HG03558 (cell line): ENCODE data around the gene MIDN.

ENCODE experiments used
- ATAC-seq: cut with Tn5 transposase; IDR thresholded peaks from one replicate; pipeline ENCODE4 v1.9.1; 2021; ENCODE audit warnings: moderate number of reproducible peaks; ENCODE audit not compliant: unreplicated experiment; ENCODE audit errors: extremely low read depth

Gene MIDN

DNA sequence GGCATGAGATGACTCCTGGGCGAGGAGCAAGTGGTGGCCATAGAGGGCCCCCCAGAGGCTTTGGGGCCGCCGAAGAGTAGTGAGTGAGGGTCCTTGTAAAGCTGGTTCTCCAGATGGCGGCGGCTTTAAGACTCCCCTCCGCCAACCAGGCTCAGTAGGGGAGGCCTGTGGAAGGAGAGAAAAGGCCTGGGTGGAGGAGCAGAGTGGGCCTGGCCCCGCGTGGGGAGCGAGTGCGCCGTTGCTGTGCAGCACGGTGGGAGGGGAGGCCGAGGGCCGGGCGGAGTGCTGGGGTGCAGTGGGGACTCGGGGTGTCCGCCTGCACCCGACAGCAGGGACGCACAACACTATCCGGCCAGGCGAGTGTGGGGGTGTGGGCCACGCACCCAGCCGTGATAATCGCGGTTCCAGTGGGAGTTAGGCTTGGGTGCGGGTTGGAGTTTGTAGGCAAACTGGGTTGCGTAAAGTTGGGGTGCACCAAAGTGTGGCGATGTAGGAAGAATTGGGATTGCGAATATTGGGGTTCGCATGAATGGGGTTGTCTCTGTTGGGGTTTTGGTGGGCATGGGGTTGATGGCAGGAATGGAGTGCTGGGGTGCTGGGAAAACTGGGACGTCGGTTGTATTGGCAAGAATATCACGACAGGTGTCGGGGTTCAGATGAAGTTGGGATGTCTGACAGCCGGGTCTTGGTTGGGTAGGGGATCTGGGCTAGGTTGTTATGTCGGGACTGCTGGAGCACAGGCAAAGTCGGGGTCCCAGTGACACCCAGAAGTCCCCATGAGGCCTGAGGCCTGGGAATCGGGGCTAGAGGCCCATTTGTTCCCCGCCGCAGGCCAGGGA is 20.1 kb downstream of the MIDN start:
- no peak for ATAC-seq

DNA sequence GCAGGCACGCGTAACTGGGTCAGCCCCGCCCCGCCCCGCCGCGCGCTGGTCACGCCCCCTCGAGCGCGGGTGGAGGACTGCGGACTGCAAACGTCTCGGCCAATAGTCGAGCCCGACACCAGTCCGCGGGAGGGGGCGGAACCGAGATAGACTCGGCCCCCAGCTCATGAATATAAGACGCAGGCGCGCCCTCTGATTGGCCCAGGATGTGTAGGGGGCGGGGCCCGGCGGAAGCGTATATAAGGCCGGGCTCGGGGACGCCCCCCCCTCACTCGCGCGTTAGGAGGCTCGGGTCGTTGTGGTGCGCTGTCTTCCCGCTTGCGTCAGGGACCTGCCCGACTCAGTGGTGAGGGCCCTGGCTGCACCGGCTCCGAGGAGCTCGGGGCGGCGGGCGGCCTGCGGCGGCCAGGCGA is 20.7 kb downstream of the MIDN start, which contains the start of gene CIRBP:
Gene CIRBP, plus strand, starts transcription at position 268 of the 413 bp plus-strand sequence. CDS start 1,602 bp downstream, outside the sequence.
- no peak for ATAC-seq

DNA sequence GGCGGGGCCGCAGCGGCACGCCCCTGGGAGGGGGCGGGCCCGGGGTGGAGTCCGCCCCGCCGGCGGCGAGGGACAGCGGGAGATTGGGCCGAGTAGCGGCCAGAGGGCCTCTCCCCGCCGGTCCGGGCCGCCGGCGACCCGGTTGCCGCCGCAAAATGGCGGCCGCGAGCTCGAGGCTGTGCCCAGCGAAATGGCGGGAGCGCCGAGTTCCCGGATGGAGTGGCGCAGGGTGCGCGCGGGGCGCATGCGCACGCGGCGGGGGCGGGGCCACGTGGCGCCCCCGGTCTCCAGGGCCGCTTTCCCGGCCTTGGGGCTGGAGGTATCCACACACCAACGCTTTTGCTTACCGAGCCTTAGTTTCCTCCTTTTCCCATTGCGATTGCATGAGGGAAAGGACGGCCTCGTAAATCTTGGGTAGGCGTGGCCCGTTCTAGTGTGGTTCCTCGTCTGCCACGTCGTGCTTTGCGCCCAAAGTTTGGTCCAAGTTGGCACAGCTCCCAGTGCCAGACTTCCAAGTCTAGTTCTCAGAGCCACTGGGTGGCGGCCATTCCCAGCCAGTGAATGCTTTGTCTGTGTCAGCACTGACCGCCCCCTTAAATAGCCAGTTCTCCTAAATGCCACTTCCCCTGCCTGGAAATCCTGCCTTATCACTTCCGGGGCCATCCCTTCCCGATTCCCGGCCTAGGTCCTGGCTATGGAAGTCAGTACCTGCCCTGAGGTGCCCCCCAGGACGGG is 21.3 kb downstream of the MIDN start:
- ATAC-seq, result no peak

DNA sequence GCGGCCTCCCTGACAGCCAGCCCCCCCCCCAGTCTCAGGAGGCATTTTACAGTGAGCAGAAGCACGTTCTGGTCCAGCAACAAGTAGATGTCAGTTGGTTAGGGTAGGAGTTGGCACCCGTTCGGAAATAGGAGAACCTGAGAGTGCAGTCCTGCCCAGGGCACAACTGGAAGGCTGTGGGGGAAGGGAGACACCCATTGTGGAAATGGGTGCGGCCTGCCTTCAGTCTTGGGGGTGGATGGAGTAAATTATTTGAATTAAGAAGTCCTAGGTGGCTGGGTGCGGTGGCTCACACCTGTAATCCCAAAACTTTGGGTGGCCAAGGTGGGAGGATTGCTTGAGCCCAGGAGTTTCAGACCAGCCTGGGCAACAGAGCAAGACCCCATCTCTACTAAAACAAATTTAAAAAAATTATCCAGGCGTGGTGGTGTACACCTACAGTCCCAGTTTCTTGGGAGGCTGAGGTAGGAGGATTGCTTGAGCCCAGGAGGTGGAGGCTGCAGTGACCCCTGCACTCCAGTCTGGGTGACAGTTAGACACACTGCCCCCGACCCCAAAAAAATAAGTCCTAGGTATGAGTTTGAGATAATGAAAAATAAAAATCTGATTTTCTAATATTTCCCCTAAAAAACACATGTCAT is 21.9 kb downstream of the MIDN start:
- ATAC-seq, result no peak

DNA sequence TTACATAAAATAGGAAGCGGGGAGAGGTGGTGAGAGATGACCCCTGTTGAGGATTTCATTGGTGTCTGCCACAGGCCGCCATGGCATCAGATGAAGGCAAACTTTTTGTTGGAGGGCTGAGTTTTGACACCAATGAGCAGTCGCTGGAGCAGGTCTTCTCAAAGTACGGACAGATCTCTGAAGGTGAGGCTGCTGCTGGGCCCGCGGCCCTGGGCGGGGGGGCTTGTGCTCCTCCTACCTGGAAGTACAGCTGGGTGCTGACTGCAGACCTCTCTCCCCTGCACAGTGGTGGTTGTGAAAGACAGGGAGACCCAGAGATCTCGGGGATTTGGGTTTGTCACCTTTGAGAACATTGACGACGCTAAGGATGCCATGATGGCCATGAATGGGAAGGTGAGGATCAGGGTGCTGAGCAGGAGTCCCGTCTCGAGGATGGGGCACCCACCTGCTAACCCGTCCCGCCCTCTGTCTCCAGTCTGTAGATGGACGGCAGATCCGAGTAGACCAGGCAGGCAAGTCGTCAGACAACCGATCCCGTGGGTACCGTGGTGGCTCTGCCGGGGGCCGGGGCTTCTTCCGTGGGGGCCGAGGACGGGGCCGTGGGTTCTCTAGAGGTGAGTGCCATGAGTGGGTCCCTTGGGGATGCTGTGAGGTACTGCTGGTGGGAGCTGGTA is 22.6 kb downstream of the MIDN start:
- ATAC-seq, result no peak

DNA sequence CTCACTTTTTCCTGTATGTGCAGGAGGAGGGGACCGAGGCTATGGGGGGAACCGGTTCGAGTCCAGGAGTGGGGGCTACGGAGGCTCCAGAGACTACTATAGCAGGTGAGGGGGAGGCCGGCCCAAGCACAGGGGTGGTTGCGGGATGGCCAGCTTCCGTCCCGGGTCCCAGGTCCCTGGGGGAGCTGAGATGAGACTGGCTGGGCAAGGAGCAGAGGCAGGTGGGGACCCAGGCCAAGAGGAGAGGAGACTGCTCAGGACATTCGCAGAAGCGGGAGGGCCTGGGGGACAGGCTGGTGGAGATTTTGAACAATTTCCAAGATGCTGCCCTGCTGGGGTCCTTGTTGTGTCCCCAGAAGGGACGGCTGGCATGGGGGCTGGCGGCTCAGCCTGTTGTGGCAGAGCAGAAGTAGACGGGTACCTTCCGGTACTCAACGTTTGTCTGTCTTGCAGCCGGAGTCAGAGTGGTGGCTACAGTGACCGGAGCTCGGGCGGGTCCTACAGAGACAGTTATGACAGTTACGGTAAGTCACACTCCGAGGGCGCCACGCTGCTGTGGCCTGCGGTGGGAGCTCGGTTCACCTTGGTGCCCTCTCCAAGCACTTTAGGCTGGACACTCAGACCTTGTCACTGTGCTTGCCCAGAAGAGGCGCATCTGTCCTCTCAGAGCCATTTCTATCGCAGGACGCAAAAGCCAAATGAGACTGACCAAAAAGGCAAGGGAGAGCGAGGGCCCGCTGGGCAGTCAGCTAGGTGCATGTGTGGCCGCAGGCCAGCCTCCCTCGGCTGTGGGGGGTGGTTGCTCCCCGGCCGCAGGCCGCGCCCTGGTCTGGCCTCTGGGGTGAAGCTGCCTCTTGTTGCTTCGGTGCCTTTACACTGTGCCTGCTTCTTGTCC is 23.4 kb downstream of the MIDN start:
- ATAC-seq, result no peak

DNA sequence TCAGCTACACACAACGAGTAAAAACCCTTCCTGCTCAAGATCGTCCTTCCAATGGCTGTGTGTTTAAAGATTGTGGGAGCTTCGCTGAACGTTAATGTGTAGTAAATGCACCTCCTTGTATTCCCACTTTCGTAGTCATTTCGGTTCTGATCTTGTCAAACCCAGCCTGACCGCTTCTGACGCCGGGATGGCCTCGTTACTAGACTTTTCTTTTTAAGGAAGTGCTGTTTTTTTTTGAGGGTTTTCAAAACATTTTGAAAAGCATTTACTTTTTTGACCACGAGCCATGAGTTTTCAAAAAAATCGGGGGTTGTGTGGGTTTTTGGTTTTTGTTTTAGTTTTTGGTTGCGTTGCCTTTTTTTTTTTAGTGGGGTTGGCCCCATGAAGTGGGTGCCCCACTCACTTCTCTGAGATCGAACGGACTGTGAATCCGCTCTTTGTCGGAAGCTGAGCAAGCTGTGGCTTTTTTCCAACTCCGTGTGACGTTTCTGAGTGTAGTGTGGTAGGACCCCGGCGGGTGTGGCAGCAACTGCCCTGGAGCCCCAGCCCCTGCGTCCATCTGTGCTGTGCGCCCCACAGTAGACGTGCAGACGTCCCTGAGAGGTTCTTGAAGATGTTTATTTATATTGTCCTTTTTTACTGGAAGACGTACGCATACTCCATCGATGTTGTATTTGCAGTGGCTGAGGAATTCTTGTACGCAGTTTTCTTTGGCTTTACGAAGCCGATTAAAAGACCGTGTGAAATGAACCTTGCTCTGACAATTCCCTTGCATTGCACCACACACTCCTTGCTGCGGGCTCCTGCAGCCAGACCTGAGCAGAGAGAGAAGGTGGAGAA is 24.3 kb downstream of the MIDN start:
- no peak for ATAC-seq

DNA sequence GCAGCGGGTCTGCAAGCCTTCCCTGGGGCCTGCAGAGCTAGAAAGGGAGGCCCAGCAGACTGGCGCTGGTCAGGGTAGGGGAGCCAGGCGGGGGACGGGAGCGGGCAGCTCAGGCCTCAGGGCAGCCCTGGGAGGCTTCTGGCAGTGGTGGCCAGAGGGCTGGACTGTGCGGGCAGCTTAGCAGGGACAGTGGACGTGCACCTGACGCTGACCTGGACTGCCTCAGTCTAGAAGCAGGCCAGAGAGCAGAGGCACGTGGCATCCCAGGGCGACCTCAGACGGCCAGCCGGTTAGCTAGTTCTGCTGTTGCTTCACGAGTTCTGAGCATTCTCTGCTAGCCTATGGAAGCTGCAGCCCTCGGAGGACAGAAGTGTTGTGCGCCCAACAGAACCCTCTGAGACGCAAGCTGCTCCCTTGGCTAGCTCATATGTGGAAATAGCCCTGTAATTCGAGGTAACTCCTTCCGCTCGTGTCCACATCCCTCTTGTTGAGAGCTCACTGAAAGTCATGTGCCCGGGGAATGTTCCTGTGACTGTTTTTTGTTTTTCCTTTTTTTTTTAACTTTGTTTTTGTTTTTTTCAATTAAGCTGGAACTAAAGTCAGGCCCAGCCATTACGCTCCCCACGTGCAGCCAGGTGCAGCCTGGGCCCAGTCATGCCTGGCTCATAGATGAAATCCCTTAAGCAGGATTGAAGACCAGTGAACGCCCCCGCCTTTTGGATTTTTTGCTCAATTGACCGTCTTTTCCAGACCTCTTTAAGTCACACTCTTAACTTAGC is 25.1 kb downstream of the MIDN start:
- ATAC-seq, result no peak

DNA sequence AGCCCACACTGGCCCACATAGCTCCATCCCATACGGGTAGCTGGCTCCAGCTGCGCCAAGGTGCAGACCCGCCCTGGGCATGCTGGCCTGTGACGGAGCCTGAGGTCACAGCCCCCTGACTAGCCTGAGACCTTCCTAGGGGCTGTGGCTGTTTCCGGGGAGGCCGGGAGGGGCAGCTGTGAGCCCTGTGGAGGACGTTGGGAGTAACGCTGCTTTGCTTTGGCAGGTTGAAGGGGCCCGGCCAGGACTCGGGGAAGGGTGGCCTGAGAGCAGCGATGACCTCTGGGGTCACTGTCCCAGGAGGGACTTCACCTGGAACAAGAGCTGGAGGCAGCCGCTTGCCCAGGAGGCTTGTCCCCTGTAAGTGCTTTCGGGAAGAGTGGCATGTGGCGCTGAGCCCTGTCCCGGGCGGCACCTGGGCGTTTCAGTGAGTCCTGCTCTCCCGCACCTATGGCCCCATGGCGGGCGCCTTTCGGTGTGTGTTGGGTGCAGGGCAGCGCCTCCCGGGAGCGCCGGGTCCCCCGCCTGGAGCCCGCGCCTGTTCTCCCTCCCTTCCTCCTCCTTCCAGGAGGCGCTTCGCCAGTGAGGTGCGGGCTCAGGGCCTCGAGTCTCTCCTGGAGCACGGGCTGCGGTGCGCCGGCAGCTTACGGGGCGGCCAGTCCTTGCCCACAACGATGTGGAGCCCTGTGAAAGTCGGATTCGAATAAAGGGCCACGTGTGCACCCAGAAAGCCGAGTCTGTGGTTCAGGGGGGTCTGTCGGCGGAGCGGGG is 25.9 kb downstream of the MIDN start:
- ATAC-seq, result no peak

DNA sequence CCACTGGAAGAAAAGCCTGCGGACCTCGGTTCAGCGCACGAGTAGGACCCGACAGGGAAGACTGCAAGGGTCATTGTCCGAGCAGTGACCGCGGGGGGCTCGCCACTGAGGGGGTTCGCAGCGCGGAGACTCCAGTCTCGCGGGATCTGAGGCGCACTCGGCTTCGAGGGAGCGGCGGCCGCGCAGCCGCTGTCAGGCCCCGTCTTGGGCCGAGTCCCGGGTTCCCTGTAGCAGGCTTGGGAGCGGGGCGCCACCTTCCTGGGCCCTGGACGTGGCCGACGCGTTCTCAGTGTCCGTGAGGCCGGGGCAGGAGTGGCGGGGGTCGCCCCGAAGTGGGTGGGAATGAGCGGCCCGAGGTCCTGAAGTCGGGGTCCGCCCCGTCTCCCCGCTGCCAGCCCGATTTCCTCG is 26.5 kb downstream of the MIDN start:
- no peak for ATAC-seq

DNA sequence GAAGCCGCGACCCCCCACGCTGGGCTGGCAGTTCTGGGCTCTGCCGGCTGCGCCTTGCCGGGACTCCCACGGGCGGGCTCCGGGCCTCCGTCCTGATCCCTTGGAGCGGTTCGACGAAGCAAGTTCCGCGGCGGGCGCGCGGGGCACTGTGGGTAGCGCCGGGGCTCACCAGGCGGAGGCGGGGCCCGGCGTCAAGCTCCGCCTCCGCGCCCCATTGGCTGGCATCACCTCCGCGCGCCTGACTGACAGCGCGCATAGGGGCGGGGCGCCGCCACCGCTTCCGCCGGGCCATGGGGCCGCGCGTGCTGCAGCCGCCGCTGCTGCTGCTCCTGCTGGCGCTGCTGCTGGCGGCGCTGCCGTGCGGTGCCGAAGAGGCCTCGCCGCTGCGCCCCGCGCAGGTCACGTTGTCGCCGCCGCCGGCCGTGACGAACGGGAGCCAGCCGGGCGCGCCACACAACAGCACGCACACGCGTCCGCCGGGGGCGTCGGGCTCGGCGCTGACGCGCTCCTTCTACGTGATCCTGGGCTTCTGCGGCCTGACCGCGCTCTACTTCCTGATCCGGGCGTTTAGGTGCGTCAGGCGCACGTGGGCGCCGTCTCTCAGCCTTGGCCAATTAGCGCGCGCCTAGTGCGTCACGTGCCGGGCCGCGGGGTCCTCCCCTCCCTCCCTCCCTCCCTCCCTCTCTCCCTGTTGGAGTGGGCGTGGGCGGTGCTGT is 27.0 kb downstream of the MIDN start, which contains the start of gene FAM174C:
Gene FAM174C, plus strand, starts transcription at position 271 of the 716 bp plus-strand sequence. Its CDS starts 20 bp downstream, at position 291.
- peak; percentile 57 for ATAC-seq

DNA sequence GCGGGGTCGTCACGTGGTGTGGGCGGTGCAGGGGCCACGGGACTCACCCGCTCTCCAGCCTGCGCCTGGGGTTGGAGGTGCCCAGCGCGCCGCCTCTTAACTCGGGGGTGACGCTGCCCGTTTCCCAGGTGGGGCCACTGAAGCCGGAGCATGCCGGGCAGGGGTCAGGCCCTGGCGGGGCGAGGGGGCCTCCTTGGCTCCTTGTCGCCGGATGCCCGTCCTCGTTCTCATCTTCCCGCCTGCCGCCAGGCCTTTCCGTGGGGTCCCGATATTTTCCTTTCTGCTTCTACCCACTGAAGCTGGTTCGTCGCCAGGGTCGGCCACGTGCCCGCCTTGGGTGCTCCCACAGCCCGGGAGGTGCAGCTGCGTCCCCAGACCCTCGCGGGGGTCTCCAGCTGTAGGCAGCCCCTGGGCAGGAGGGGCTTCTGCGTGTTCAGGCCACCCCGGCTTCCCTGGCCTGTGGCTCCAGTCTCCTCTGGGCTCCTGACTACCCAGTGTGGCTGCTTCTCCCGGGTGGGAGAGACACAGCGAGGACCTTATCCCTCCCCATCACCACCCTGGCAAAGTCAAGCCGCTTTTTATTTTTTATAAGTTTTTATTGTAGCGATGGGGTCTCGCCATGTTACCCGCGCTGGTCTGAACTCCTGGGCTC is 27.7 kb downstream of the MIDN start:
- no peak for ATAC-seq

DNA sequence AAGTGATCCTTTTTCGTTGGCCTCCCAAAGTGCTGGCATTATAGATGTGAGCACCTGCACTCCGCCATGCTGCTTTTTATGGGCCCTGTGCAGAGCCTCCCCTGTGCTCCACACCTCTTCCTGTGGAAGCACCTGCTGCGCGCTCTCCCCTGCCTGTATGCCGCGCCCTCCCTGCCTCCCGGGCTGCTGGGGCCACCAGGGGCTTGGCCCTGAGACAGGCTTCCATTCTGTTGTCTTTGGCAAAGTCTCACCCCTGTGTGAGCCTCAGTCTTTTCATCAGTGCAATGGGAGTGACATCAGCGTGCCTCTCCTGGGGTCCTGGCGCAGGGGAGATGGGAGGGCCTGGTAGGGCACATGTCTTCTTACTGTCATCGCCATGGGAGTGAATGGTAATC is 28.2 kb downstream of the MIDN start:
- no peak for ATAC-seq

DNA sequence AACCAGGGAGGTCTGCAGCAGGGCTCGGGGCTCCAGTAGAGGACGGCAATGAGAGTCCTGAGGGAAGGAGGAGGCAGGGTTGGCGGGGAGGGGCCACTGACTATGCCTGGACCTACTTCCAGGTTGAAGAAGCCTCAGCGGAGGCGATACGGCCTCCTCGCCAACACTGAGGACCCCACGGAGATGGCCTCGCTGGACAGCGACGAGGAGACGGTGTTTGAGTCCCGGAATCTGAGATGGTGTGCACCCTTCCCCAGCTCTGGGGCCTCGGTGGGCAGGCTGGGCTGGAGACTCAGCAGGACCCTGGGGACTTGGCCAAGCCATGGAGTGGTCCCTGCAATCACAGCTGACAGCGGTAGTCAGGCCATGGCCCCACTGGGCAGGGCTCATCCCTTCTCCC is 28.7 kb downstream of the MIDN start:
- no peak for ATAC-seq

DNA sequence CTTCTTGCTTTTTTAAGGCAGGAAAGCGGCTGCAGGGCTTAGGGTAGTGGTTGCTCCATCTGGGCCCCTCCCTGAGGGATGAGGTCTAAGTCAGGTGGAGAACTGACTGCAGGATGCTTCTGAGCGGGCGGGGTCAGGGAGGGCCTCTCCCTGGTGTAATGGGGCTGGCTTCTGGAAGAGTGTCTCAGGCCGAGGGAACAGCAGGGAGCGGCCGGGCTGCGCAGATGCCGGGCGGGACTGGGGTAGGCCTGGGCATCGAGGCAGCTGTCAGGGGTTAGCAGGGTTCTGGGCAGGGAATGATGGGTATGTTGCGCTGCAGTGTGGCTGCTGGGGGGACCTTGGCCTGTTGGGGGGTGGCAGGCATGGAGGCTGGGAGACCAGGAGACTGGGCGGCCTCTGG is 29.7 kb downstream of the MIDN start:
- ATAC-seq, result no peak
